ENCODE data around the gene TLR10.

The TLR10 gene

GRCh38 chr4:38738940-38739803 lies 43.6 kb downstream of the TLR10 start:
- Histone ChIP-seq H3K4me2 (ENCODE audit: low read length, poor library complexity, severe bottlenecking) (no peak overlapping the region), H3K14ac (ENCODE audit: low read length in 2 of 2) (no peak overlapping the region), H3K4me1 (ENCODE audit: control insufficient read depth, insufficient read depth, low read depth, low read length) (no peaks in the 10 kb centered on the region), H2BK5ac (ENCODE audit: low read depth, low read length, poor library complexity, severe bottlenecking) (no peak overlapping the region), H3K4ac (ENCODE audit: low read depth in 1 of 2, low read length in 2 of 2) (no peak overlapping the region), H3K4me3 (ENCODE audit: insufficient read depth in 1 of 2, low read depth in 1 of 2, low read length in 2 of 2) (no peak overlapping the region), H4K91ac (ENCODE audit: low read length) (no peak overlapping the region), H3K9me3 (ENCODE audit: control insufficient read depth, low read length) (no peaks in the 10 kb centered on the region), H2AK5ac (ENCODE audit: low read length, severe bottlenecking) (no peak overlapping the region), H3K27ac (ENCODE audit: low read length, poor library complexity, severe bottlenecking) (no peak overlapping the region), H3K18ac (ENCODE audit: low read depth in 1 of 2, low read length in 2 of 2) (no peak overlapping the region), H3K79me1 (replicated peaks; ENCODE audit: low read length, poor library complexity, severe bottlenecking) (no peaks in the 10 kb centered on the region), H4K8ac (ENCODE audit: low read length) (no peak overlapping the region), H3K23ac (ENCODE audit: low read length in 2 of 2) (no peak overlapping the region), H3K9ac (ENCODE audit: low read length) (no peak overlapping the region), H3K36me3 (ENCODE audit: control insufficient read depth in 1 of 2, insufficient read depth in 2 of 2, low read depth in 1 of 2, low read length in 2 of 2) (no peaks in the 10 kb centered on the region), H2BK120ac (ENCODE audit: low read depth, low read length) (no peak overlapping the region), H2AFZ (ENCODE audit: low read depth, low read length) (no peak overlapping the region), H2BK15ac (ENCODE audit: low read depth, poor library complexity, severe bottlenecking) (no peak overlapping the region), H3K27me3 (ENCODE audit: control insufficient read depth in 1 of 2, insufficient read depth in 1 of 2, low read length in 2 of 2) (peaks cover 0 to 9% of the 10 kb centered on the region in 2 experiments), H2BK12ac (ENCODE audit: low read length in 2 of 2) (no peak overlapping the region)
- WGBS = 99% methylated on average over 4 of the region's 6 CpGs
- no peak for DNase-seq

GRCh38 chr4:38735870-38736269 lies 46.9 kb downstream of the TLR10 start:
- H3K4ac ChIP-seq (ENCODE audit: low read depth in 1 of 2, low read length in 2 of 2) = no peak overlapping the region
- H2BK120ac ChIP-seq (ENCODE audit: low read depth, low read length) = no peak overlapping the region
- H2AFZ ChIP-seq (ENCODE audit: low read depth, low read length) = no peak overlapping the region
- H3K9ac ChIP-seq (ENCODE audit: low read length) = no peak overlapping the region
- H3K4me1 ChIP-seq (ENCODE audit: control insufficient read depth, insufficient read depth, low read depth, low read length) = peaks cover 3% of the 10 kb centered on the region
- no peaks in the 10 kb centered on the region for H3K36me3 ChIP-seq (ENCODE audit: control insufficient read depth in 1 of 2, insufficient read depth in 2 of 2, low read depth in 1 of 2, low read length in 2 of 2)
- H3K27me3 ChIP-seq (ENCODE audit: control insufficient read depth in 1 of 2, insufficient read depth in 1 of 2, low read length in 2 of 2) = peaks cover 0 to 9% of the 10 kb centered on the region in 2 experiments
- H3K23ac ChIP-seq (ENCODE audit: low read length in 2 of 2) = no peak overlapping the region
- no peak overlapping the region for H4K91ac ChIP-seq (ENCODE audit: low read length)
- no peak overlapping the region for H2BK5ac ChIP-seq (ENCODE audit: low read depth, low read length, poor library complexity, severe bottlenecking)
- H2AK5ac ChIP-seq (ENCODE audit: low read length, severe bottlenecking) = no peak overlapping the region
- no peak overlapping the region for H2BK15ac ChIP-seq (ENCODE audit: low read depth, poor library complexity, severe bottlenecking)
- H3K18ac ChIP-seq (ENCODE audit: low read depth in 1 of 2, low read length in 2 of 2) = no peak overlapping the region
- 95% methylated on average over 2 of the region's 3 CpGs for WGBS
- no peak overlapping the region for H3K14ac ChIP-seq (ENCODE audit: low read length in 2 of 2)
- H2BK12ac ChIP-seq (ENCODE audit: low read length in 2 of 2) = no peak overlapping the region
- H3K27ac ChIP-seq (ENCODE audit: low read length, poor library complexity, severe bottlenecking) = no peak overlapping the region
- DNase-seq = no peak
- H4K8ac ChIP-seq (ENCODE audit: low read length) = no peak overlapping the region
- H3K9me3 ChIP-seq (ENCODE audit: control insufficient read depth, low read length) = no peaks in the 10 kb centered on the region
- no peak overlapping the region for H3K4me3 ChIP-seq (ENCODE audit: insufficient read depth in 1 of 2, low read depth in 1 of 2, low read length in 2 of 2)
- H3K79me1 ChIP-seq (replicated peaks; ENCODE audit: low read length, poor library complexity, severe bottlenecking) = no peaks in the 10 kb centered on the region
- no peak overlapping the region for H3K4me2 ChIP-seq (ENCODE audit: low read length, poor library complexity, severe bottlenecking)

GRCh38 chr4:38734911-38735310 lies 47.9 kb downstream of the TLR10 start:
- Histone ChIP-seq H3K36me3 (ENCODE audit: control insufficient read depth in 1 of 2, insufficient read depth in 2 of 2, low read depth in 1 of 2, low read length in 2 of 2) (no peaks in the 10 kb centered on the region), H3K4me2 (ENCODE audit: low read length, poor library complexity, severe bottlenecking) (no peak overlapping the region), H3K4me1 (ENCODE audit: control insufficient read depth, insufficient read depth, low read depth, low read length) (peaks cover 8% of the 10 kb centered on the region), H4K91ac (ENCODE audit: low read length) (no peak overlapping the region), H2BK120ac (ENCODE audit: low read depth, low read length) (no peak overlapping the region), H2BK15ac (ENCODE audit: low read depth, poor library complexity, severe bottlenecking) (no peak overlapping the region), H4K8ac (ENCODE audit: low read length) (no peak overlapping the region), H3K79me1 (replicated peaks; ENCODE audit: low read length, poor library complexity, severe bottlenecking) (no peaks in the 10 kb centered on the region), H3K4ac (ENCODE audit: low read depth in 1 of 2, low read length in 2 of 2) (no peak overlapping the region), H3K9ac (ENCODE audit: low read length) (no peak overlapping the region), H3K27me3 (ENCODE audit: control insufficient read depth in 1 of 2, insufficient read depth in 1 of 2, low read length in 2 of 2) (peaks cover 0 to 9% of the 10 kb centered on the region in 2 experiments), H2AFZ (ENCODE audit: low read depth, low read length) (no peak overlapping the region), H3K14ac (ENCODE audit: low read length in 2 of 2) (no peak overlapping the region), H2BK12ac (ENCODE audit: low read length in 2 of 2) (no peak overlapping the region), H3K23ac (ENCODE audit: low read length in 2 of 2) (no peak overlapping the region), H3K18ac (ENCODE audit: low read depth in 1 of 2, low read length in 2 of 2) (no peak overlapping the region), H2AK5ac (ENCODE audit: low read length, severe bottlenecking) (no peak overlapping the region), H2BK5ac (ENCODE audit: low read depth, low read length, poor library complexity, severe bottlenecking) (no peak overlapping the region), H3K4me3 (ENCODE audit: insufficient read depth in 1 of 2, low read depth in 1 of 2, low read length in 2 of 2) (no peak overlapping the region), H3K27ac (ENCODE audit: low read length, poor library complexity, severe bottlenecking) (no peak overlapping the region), H3K9me3 (ENCODE audit: control insufficient read depth, low read length) (no peaks in the 10 kb centered on the region)
- no peak for DNase-seq
- 99% methylated on average over 2 of the region's 2 CpGs for WGBS

DNA sequence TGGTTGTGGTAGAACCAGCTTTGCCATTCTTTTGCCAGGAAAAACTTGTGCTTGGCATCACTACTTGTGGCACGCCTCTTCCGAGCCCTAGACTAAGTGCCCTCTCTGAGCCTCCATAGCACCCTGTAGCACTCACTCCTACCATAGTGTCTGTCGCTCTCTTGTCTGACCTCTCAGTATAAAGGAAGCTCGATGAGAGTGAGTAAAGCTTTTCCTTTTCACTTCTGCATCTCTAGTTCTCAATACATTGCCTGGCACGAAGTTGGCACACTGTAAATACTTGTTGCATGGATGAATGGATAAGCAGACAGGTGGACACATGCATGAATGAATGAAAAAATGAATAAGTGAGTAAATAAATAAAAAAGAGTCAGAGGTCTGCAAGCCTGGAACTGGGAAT lies 48.3 kb downstream of the TLR10 start:
- Histone ChIP-seq H3K9ac (ENCODE audit: low read length) (no peak overlapping the region), H3K79me1 (replicated peaks; ENCODE audit: low read length, poor library complexity, severe bottlenecking) (no peaks in the 10 kb centered on the region), H3K36me3 (ENCODE audit: control insufficient read depth in 1 of 2, insufficient read depth in 2 of 2, low read depth in 1 of 2, low read length in 2 of 2) (no peaks in the 10 kb centered on the region), H4K91ac (ENCODE audit: low read length) (no peak overlapping the region), H3K14ac (ENCODE audit: low read length in 2 of 2) (no peak overlapping the region), H3K4me1 (ENCODE audit: control insufficient read depth, insufficient read depth, low read depth, low read length) (peaks cover 8% of the 10 kb centered on the region), H3K18ac (ENCODE audit: low read depth in 1 of 2, low read length in 2 of 2) (no peak overlapping the region), H2AK5ac (ENCODE audit: low read length, severe bottlenecking) (no peak overlapping the region), H2BK12ac (ENCODE audit: low read length in 2 of 2) (no peak overlapping the region), H2BK5ac (ENCODE audit: low read depth, low read length, poor library complexity, severe bottlenecking) (no peak overlapping the region), H3K4ac (ENCODE audit: low read depth in 1 of 2, low read length in 2 of 2) (no peak overlapping the region), H3K4me2 (ENCODE audit: low read length, poor library complexity, severe bottlenecking) (no peak overlapping the region), H3K23ac (ENCODE audit: low read length in 2 of 2) (no peak overlapping the region), H3K27ac (ENCODE audit: low read length, poor library complexity, severe bottlenecking) (no peak overlapping the region), H3K27me3 (ENCODE audit: control insufficient read depth in 1 of 2, insufficient read depth in 1 of 2, low read length in 2 of 2) (peaks cover 0 to 9% of the 10 kb centered on the region in 2 experiments), H2BK15ac (ENCODE audit: low read depth, poor library complexity, severe bottlenecking) (no peak overlapping the region), H2BK120ac (ENCODE audit: low read depth, low read length) (no peak overlapping the region), H3K4me3 (ENCODE audit: insufficient read depth in 1 of 2, low read depth in 1 of 2, low read length in 2 of 2) (no peak overlapping the region), H2AFZ (ENCODE audit: low read depth, low read length) (no peak overlapping the region), H3K9me3 (ENCODE audit: control insufficient read depth, low read length) (no peaks in the 10 kb centered on the region), H4K8ac (ENCODE audit: low read length) (no peak overlapping the region)
- no peak for DNase-seq
- WGBS = 93% methylated on average over 5 of the region's 5 CpGs

Data from mesenchymal stem cell (in vitro differentiated cells and primary cell).